ENCODE results near the gene NNAT. TPM values are rescaled to one million over a fixed set of nuclear protein-coding genes. Genes with fewer than 3 reads are reported as not detected.
"Not testable (repeated sequence)": the region's sequence is repeated elsewhere in the genome, so short reads cannot be mapped to it uniquely, and the experiment has no call there.

NNAT gene, protein sequence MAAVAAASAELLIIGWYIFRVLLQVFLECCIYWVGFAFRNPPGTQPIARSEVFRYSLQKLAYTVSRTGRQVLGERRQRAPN
- polyA plus RNA-seq (ENCODE audit: insufficient read length in 3 of 3) = 100 to 1,000 TPM in 1 of 3 donors, 10 to 100 TPM in 2; 81.2 to 100 (median 91.1) TPM

- DNase-seq (ENCODE audit: low read depth in 3 of 3, low spot score in 2 of 3) = no peak
These were observed at the start of gene NNAT for GRCh38 chr20:37521061-37521771. Gene NNAT, plus strand, starts transcription at chr20:37521250. Its CDS starts 82 bp downstream, at chr20:37521332.

DNA sequence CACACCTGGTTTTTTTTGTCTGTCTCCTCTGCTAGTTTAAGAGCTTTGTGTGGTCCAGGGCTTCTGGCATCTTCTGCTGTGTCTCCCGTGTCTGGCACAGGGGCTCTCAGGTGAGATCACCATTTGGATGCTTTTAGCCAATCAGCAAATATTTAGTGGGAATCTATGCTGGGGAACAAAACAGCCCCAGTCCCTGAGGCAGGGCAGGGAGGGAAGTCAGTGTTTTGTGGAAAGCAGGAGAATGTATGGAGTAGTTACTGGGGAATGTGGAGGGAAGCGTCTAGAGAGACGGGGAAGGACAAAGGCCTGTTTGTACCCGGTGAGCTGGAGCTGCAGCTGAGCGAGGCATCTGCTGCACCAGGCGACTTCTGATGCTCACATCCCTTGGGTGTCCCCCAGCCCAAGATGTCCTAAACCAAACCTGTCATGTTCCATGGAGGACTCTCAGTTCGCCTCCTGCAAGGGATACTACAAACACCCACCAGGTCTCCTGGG lies 49.3 kb upstream of the NNAT start:
- DNase-seq (ENCODE audit: low read depth in 3 of 3, low spot score in 2 of 3) = no peak

GRCh38 chr20:37472435-37472834 lies 48.6 kb upstream of the NNAT start:
- DNase-seq (ENCODE audit: low read depth in 3 of 3, low spot score in 2 of 3) = not testable (repeated sequence)

DNA sequence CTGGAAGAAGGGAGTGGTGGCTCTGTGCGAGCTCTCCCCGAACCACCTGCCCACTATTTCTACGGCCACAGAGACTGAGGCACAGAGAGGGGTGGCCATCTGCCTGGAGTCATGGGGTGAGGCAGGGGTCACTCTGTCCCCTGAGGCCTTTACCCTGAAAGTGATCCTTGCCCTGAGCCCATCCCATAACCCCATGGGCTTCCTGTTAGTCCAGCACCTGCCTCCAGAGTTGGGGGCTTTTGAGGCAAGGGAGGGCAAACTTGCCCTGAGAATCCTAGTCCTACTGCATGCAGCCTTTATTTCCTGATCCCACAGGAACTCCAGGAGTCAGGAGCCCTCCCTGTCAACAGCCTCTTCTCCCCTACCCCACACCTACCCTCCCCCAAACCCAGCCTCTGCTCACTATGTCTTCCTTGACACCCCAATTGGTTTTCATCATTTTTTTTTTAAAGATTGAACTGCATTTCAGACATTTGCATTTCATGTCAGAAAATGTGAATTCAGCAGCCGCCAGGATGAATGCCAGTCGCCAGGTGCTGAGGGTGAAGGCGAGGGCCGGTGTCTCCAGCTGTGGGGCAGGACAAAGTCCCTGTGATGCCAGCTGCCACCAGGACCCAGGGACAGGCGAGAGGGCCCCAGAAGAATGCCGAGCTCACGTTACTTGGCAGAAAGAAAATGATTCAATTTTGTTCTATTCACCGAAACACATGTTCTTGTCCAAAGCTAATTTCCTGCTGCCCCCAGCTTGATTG lies 47.6 kb upstream of the NNAT start:
- DNase-seq (ENCODE audit: low read depth in 3 of 3, low spot score in 2 of 3) = no peak

GRCh38 chr20:37474386-37474785 lies 46.7 kb upstream of the NNAT start:
- DNase-seq (ENCODE audit: low read depth in 3 of 3, low spot score in 2 of 3) = no peak

DNA sequence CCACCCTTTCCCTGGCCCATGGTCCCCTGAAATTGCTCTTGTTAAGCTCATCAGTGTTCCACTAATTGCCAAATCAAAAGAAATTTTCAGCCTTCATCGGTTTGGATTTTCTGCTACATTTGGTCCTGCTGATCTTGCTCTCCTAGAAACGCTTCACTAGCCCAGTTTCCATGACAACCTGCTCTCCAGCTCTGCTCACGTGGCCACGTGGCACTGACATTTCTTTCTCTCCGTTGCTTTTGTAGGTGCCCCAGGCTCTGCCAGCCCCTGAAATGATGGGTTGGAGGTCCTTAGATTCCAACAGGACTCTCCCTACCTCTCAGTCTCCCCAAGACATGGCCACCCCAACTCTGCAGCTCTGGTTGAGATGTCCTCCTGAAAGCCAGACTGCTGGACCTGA lies 45.8 kb upstream of the NNAT start:
- DNase-seq (ENCODE audit: low read depth in 3 of 3, low spot score in 2 of 3) = peak; percentile 25 to 44 (median 32)

GRCh38 chr20:37477041-37477440 lies 44.0 kb upstream of the NNAT start:
- DNase-seq (ENCODE audit: low read depth in 3 of 3, low spot score in 2 of 3) = no peak

DNA sequence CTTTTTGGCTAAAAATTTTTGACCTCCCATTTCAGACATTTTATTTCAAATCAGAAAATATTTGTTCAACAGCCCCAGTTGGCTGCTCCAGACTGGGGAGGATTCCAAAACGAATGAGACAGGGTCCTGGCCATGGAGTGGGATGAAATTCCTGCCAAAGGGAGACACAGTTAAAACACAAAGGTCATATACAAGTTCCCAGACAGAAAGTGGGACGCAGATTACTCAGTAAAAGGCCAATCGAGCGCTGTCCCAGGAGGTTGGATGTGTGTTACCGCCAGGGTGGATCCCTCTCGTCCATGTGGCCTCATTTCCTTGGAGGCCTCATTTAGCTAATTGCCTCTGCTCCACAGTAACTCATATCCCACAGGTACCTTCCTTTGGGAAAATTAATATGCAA lies 41.8 kb upstream of the NNAT start:
- no peak for DNase-seq (ENCODE audit: low read depth in 3 of 3, low spot score in 2 of 3)

- DNase-seq (ENCODE audit: low read depth in 3 of 3, low spot score in 2 of 3) = no peak
These were observed 40.9 kb upstream of the NNAT start for GRCh38 chr20:37479925-37480691.

GRCh38 chr20:37480919-37481318 lies 40.1 kb upstream of the NNAT start:
- DNase-seq (ENCODE audit: low read depth in 3 of 3, low spot score in 2 of 3) = no peak

DNA sequence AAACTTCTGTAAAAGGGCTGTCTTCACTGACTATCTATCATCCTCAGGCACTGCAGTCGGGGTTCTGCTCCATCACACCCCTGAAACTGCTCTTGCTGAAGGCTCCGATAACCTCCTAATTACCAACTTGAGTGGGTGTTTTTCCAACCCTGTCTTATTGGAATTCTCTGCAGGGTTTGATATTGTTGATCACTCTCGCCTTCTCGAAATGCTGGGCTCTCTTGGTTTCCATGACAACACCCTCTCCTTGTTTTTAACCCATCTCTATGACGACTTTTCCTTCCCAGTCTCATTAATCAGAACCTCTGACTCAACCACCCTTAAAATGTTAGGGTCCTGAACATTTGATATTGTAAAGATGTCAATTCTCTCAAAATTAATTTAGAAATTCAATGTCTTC lies 39.4 kb upstream of the NNAT start:
- no peak for DNase-seq (ENCODE audit: low read depth in 3 of 3, low spot score in 2 of 3)

DNA sequence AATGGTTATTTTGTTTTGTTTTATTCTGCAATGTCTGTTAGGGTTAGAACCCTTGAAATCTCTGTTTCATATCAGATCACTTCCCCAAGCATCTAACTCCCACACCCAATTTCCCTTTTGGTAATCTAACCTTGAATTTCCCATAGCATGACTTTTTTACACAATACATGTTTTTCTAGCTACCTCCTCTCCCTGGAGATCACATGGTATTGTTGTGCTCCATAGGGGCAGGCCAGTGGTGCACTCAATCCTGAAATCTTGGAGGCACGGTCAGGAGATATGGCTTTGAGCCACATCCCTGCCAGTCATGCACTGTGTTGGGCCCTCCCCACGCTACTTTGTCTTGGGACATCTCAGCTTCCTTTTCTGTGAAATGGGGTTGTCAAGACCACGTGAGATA lies 36.7 kb upstream of the NNAT start:
- no peak for DNase-seq (ENCODE audit: low read depth in 3 of 3, low spot score in 2 of 3)

- DNase-seq (ENCODE audit: low read depth in 3 of 3, low spot score in 2 of 3) = not testable (repeated sequence)
These were observed 34.8 kb upstream of the NNAT start for GRCh38 chr20:37486209-37486608.

DNA sequence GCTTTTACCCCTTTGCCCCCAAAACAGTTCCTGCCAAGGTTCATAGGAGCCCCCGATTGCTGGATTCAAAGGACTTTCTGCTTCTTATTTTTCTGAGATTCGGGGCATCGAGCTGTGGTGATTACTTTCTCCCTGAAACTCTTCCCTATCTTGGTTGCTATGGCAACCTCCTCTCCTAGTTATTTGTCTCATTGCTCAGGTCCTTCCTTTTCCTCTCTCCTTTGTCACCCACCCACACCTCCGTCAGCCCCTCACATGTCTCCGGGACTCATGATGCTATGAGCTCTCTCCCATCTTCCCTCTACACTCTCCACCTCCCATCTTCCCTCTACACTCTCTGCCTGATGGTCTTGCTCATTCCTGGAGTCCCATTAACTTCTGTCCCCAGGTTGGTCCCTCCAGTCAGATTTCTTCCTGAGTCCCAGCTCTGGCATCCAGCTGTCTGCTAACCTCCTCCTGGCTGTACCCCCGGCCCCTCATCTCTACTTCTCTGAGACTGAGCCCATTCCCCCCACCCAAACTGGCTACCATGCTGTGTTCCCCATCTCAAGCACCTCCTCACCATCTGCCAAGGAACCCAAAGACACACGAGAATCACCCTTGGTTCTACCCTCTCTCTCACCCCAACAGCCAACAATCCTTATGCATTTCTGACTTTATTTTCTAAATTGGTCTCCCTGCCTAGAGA lies 30.2 kb upstream of the NNAT start:
- DNase-seq (ENCODE audit: low read depth in 3 of 3, low spot score in 2 of 3) = no peak

DNA sequence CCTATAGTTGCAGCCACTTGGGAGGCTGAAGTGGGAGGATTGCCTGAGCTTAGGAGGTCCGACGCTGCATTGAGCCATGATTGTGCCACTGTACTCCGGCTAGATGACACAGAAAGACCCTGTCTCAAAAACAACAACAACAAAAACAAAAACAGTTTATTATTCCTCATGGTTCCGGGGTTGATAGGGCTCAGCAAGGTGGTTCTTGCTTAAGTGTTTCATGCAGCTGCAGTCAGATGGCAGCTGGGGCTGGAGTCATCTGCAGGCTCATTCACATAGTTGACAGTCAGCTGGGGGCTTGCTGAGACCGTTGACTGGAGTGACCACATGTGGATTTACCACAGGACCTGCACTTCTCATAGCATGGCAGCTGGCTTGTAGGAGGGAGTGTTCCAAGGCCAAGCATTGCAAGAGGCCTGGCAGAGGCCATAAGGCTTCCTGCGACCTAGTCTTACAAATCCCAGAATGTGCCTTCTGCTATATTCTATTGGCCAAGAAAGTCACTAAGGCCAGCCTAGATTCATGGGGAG lies 28.9 kb upstream of the NNAT start:
- no peak for DNase-seq (ENCODE audit: low read depth in 3 of 3, low spot score in 2 of 3)

DNA sequence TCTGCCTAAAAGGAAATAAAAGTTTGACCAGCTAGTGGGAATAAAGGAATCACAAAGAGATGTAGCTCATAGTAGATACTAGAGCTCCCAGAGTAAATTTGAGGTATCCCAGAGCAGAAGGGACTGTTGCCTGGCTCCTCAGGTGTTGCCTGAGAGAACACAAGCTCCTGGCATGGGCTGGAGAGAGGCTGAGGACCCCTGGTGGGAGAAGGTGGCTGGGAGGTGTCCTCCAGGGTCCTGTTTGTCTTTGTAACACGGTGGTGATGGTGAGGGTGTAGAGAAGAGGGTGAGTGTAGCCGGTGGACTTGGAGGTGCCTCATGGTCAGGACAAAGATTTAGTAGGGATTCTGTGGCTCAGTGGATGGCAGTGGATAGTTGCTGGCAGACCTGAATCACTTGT lies 28.1 kb upstream of the NNAT start:
- DNase-seq (ENCODE audit: low read depth in 3 of 3, low spot score in 2 of 3) = no peak

- DNase-seq (ENCODE audit: low read depth in 3 of 3, low spot score in 2 of 3) = no peak
These were observed 26.7 kb upstream of the NNAT start for GRCh38 chr20:37494301-37494700.

DNA sequence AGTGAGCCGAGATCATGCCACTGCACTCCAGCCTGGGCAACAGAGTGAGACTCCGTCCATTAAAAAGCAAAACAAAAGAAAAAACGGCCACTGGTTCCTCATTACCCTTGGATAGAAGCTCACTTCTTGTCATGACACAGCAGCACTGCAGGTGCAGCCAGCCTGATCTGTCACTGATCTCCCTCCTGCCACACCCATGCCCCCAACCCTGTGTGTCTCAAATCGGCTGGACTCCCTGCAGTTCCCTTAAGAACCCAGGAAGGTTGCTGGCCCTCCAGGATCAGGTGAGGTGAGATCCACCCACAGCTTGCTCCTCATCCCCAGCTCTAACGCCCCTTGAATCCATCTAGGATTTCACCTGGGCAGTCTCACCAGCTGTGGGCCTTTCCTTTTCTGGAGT lies 26.3 kb upstream of the NNAT start:
- DNase-seq (ENCODE audit: low read depth in 3 of 3, low spot score in 2 of 3) = no peak

- DNase-seq (ENCODE audit: low read depth in 3 of 3, low spot score in 2 of 3) = no peak
These were observed 22.9 kb upstream of the NNAT start for GRCh38 chr20:37498066-37498665.

GRCh38 chr20:37500311-37500710 lies 20.7 kb upstream of the NNAT start:
- DNase-seq (ENCODE audit: low read depth in 3 of 3, low spot score in 2 of 3) = no peak
